ENCODE results near the gene TMC2.

GRCh38 chr20:2533118-2533517, 3.3 kb upstream of the TMC2 start:
- no peak for TF ChIP-seq CTCF (IDR thresholded peaks at IDR 0.05)
- no peak for TF ChIP-seq POLR2A (IDR thresholded peaks at IDR 0.05)

Measured in Peyer's patch (tissue), 4 donors.